HepG2 (cell line): ENCODE data around the gene MTM1. TPM values are rescaled to one million over a fixed set of nuclear protein-coding genes. Genes with fewer than 3 reads are reported as not detected.

Experiments used
- ATF4 ChIP-seq, 2 experiments: fragments of 450-650 bp in 1 of 2; sonication (generic) in 1 of 2; formaldehyde crosslinking; IDR thresholded peaks; 2 replicates each; pipeline versions ENCODE4 v1.5.0 to v1.8.0; 2020 to 2022; ENCODE audit warnings: mild to moderate bottlenecking in 1 of 2, missing genetic modification reagents in 1 of 2
- BRF2 ChIP-seq: sonication (generic); formaldehyde crosslinking; IDR thresholded peaks from 2 replicates; pipeline ENCODE4 v1.8.1; 2022; ENCODE audit warnings: mild to moderate bottlenecking, missing genetic modification reagents
- FOXM1 ChIP-seq: sonication (generic); formaldehyde crosslinking; IDR thresholded peaks from 2 replicates; pipeline ENCODE4 v1.5.0; 2020; ENCODE audit warnings: missing genetic modification reagents
- FUBP1 ChIP-seq: sonication (generic); formaldehyde crosslinking; IDR thresholded peaks from 2 replicates; pipeline ENCODE4 v1.5.1; 2020; ENCODE audit warnings: missing genetic modification reagents, mild to moderate bottlenecking, borderline replicate concordance
- GPBP1L1 ChIP-seq: sonication (generic); formaldehyde crosslinking; IDR thresholded peaks from 2 replicates; pipeline ENCODE4 v1.5.0; 2020; ENCODE audit warnings: mild to moderate bottlenecking, missing genetic modification reagents
- HNRNPUL1 ChIP-seq: fragments of 200-400 bp; formaldehyde crosslinking; IDR thresholded peaks from 2 replicates; pipeline ENCODE4 v1.6.1; 2017; ENCODE audit warnings: low read depth, mild to moderate bottlenecking, low read length, moderate library complexity
- KLF9 ChIP-seq: IDR thresholded peaks from 2 replicates; pipeline ENCODE4 v1.6.1; 2016; ENCODE audit warnings: low read depth
- NRL ChIP-seq: sonication (generic); formaldehyde crosslinking; IDR thresholded peaks from 2 replicates; pipeline ENCODE4 v1.5.0; 2020; ENCODE audit warnings: missing genetic modification reagents, mild to moderate bottlenecking, moderate library complexity, borderline replicate concordance
- RARG ChIP-seq: sonication (generic); formaldehyde crosslinking; IDR thresholded peaks from 2 replicates; pipeline ENCODE4 v1.4.0; 2020; ENCODE audit warnings: low read depth, mild to moderate bottlenecking, missing genetic modification reagents
- SMC3 ChIP-seq: IDR thresholded peaks from 2 replicates; pipeline ENCODE4 v1.6.1; 2011; ENCODE audit warnings: low read length, improper control_type of control experiment
- TAF15 ChIP-seq: fragments of 200-400 bp; formaldehyde crosslinking; IDR thresholded peaks from one replicate; pipeline ENCODE4 v1.6.1; 2018; ENCODE audit warnings: mild to moderate bottlenecking, low read depth, low read length; ENCODE audit not compliant: poor library complexity, severe bottlenecking
- ZBTB7B ChIP-seq: sonication (generic); formaldehyde crosslinking; IDR thresholded peaks from 2 replicates; pipeline ENCODE4 v1.4.0; 2020; ENCODE audit warnings: missing genetic modification reagents
- ZC3H4 ChIP-seq: sonication (generic); formaldehyde crosslinking; IDR thresholded peaks from 2 replicates; pipeline ENCODE4 v1.4.0; 2020; ENCODE audit warnings: missing genetic modification reagents, borderline replicate concordance
- ZFP90 ChIP-seq: sonication (generic); formaldehyde crosslinking; IDR thresholded peaks from 2 replicates; pipeline ENCODE4 v1.8.0; 2022; ENCODE audit warnings: missing genetic modification reagents, mild to moderate bottlenecking, inconsistent platforms, borderline replicate concordance
- ZNF143 ChIP-seq: sonication (generic); formaldehyde crosslinking; IDR thresholded peaks from 2 replicates; pipeline ENCODE4 v1.4.0; 2020; ENCODE audit warnings: missing genetic modification reagents
- ZNF274 ChIP-seq: sonication (generic); formaldehyde crosslinking; IDR thresholded peaks from 2 replicates; pipeline ENCODE4 v1.5.1; 2020; ENCODE audit warnings: mild to moderate bottlenecking, missing genetic modification reagents
- ZNF276 ChIP-seq: sonication (generic); formaldehyde crosslinking; IDR thresholded peaks from 2 replicates; pipeline ENCODE4 v1.4.0; 2020; ENCODE audit warnings: mild to moderate bottlenecking, low read depth, missing genetic modification reagents
- ZNF292 ChIP-seq: sonication (generic); formaldehyde crosslinking; IDR thresholded peaks from 2 replicates; pipeline ENCODE4 v1.8.1; 2022; ENCODE audit warnings: mild to moderate bottlenecking, low read depth, missing genetic modification reagents, borderline replicate concordance
- ZNF333 ChIP-seq: sonication (generic); formaldehyde crosslinking; IDR thresholded peaks from 2 replicates; pipeline ENCODE4 v1.4.0; 2020; ENCODE audit warnings: mild to moderate bottlenecking, missing genetic modification reagents, borderline replicate concordance
- ZNF768 ChIP-seq: sonication (generic); formaldehyde crosslinking; IDR thresholded peaks from 2 replicates; pipeline ENCODE4 v1.4.0; 2020; ENCODE audit warnings: missing genetic modification reagents
- ZNF83 ChIP-seq: sonication (generic); formaldehyde crosslinking; IDR thresholded peaks from 2 replicates; pipeline ENCODE4 v1.4.0; 2020; ENCODE audit warnings: missing genetic modification reagents, mild to moderate bottlenecking, borderline replicate concordance
- polyA plus RNA-seq, 8 experiments: library from polyadenylated mRNA; depleted of rRNA in 3 of 8; stranded (reverse) in 7 of 8; unstranded in 1 of 8; fragments of >200 nt; fragmentation: Illumina TruSeq in 4 of 8; extraction: Trizol in 4 of 8; gene quantifications; 2 replicates each; pipeline versions ENCODE4 v1.2.1 to v1.2.3, GENCODE V29; 2011 to 2016; ENCODE audit warnings: low read depth in 4 of 8, missing spikeins in 1 of 8, mixed read lengths in 1 of 8; ENCODE audit not compliant: insufficient read depth in 1 of 8
- total RNA-seq, 5 experiments: library from RNA; depleted of rRNA; stranded (reverse); fragments of >200 nt; fragmentation: Illumina TruSeq; extraction: Trizol; gene quantifications; 2 replicates each; pipeline ENCODE4 v1.2.3, GENCODE V29; 2016; ENCODE audit warnings: low read depth in 1 of 5

MTM1 gene
- total and polyA plus RNA-seq, 2 of the 13 experiments (the other 11 are each of a cell fraction or from before 2014, with no cell fraction given), result 12.0 to 15.2 TPM

GRCh38 chrX:150547375-150548115, 20.9 kb upstream of the MTM1 start (continued):
- no peak for TF ChIP-seq BRF2
- no peak for TF ChIP-seq ZNF333 (CRISPR knock-in tag)
- TF ChIP-seq ZC3H4 (CRISPR knock-in tag), result no peak
- peak; percentile 37; the same call in 1 of the 2 replicates for TF ChIP-seq ZNF768 (CRISPR knock-in tag)
- TF ChIP-seq ZBTB7B (CRISPR knock-in tag), result 0 out of 2 replicates have a peak, but pooled peaks have one; percentile 28
- 0 out of 2 replicates have a peak, but pooled peaks have one; percentile 26 for TF ChIP-seq ZNF292 (CRISPR knock-in tag)
- TF ChIP-seq ATF4 (CRISPR knock-in tag; IDR thresholded peaks at IDR 0.05), result no peak
- no peak for TF ChIP-seq ZNF274
- TF ChIP-seq TAF15, result no peak
- TF ChIP-seq ZNF143 (CRISPR knock-in tag), result peak; percentile 68; the same call in 1 of the 2 replicates
- TF ChIP-seq NRL (CRISPR knock-in tag), result no peak; the same call in 1 of the 2 replicates
- TF ChIP-seq SMC3, result no peak
- TF ChIP-seq ZNF83 (CRISPR knock-in tag), result no peak
- TF ChIP-seq FOXM1 (CRISPR knock-in tag), result no peak
- no peak for TF ChIP-seq ZFP90 (CRISPR knock-in tag)
- TF ChIP-seq HNRNPUL1, result no peak
- no peak for TF ChIP-seq RARG (CRISPR knock-in tag)
- TF ChIP-seq ZNF276, result no peak
- no peak for TF ChIP-seq GPBP1L1 (CRISPR knock-in tag)
- TF ChIP-seq FUBP1 (CRISPR knock-in tag), result no peak
- TF ChIP-seq KLF9 (CRISPR knock-in tag), result no peak
